ENCODE results near the gene IQCN.

IQCN gene

DNA sequence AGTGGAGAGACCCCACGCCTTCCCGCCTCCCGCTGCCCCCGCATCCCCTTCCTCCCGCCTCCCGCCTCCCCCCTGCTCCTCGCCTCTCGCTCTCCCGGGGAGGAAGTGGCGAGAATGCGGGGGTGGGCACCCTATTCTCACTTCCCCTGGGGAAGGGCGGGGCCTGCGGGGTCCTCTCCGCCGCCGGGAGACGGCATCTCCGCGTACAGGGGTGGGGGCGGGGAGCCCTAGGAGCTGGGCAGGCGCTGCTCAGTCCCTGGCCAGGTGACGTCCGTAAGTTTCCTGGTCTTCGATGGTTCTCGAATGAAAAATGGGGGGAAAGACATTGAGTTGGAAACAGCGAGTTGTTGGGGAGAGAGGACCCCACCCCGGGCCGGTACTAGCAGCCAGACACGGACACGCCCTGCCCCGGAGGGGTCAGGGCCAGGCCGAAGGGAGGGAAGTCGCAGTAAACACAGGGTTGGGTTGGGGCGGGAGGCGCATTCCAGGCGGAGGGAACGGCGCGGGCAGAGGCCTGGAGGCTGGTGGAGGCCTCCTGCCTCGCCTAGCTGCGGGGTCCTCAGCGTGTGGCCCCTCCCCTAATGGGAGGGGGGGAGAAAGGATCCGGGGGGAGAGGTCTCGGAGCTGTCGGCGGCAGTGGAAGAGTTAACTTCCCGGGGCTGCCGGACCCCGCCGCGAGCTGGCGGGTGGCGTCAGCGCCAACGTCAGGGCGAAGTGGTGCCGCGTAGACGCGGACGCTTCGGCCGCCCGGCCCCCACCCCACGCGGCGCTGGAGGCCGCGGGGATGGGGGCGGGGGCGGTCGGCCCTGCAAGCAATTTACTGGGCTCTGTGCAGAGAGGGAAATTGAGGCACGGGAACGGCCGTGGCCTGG, 17.6 kb upstream of the IQCN start:
- DNase-seq, result peak; percentile 92
- Histone ChIP-seq H3K4me2 (ENCODE audit: insufficient read depth, low read length) (peak overlapping the region; percentile 96), H3K36me3 (ENCODE audit: insufficient read depth, low read length) (no peaks in the 10 kb centered on the region), H3K4me3 (ENCODE audit: low read depth in 1 of 2, low read length in 2 of 2) (peak overlapping the region; percentile 42 to 77), H4K20me1 (ENCODE audit: insufficient read depth, low read length) (no peaks in the 10 kb centered on the region), H2AFZ (ENCODE audit: low read depth, low read length) (peak overlapping the region; percentile 80), H3K27ac (ENCODE audit: low read length) (peak overlapping the region; percentile 78), H3K4me1 (ENCODE audit: insufficient read depth, low read length) (peaks cover 43% of the 10 kb centered on the region), H3K79me2 (ENCODE audit: insufficient read depth, low read length) (no peaks in the 10 kb centered on the region), H3K27me3 (ENCODE audit: insufficient read depth, low read length, poor library complexity) (no peaks in the 10 kb centered on the region), H3K9ac (ENCODE audit: low read depth, low read length) (peak overlapping the region; percentile 78), H3K9me3 (ENCODE audit: insufficient read depth, low read length, severe bottlenecking) (no peaks in the 10 kb centered on the region)
- ATAC-seq (ENCODE audit: insufficient read depth, low read depth), result peak; percentile 55
- TF ChIP-seq EZH2 (IDR thresholded peaks at IDR 0.05; ENCODE audit: borderline replicate concordance, low read depth, low read length, severe bottlenecking), result no peak
- TF ChIP-seq, protein P1, sequence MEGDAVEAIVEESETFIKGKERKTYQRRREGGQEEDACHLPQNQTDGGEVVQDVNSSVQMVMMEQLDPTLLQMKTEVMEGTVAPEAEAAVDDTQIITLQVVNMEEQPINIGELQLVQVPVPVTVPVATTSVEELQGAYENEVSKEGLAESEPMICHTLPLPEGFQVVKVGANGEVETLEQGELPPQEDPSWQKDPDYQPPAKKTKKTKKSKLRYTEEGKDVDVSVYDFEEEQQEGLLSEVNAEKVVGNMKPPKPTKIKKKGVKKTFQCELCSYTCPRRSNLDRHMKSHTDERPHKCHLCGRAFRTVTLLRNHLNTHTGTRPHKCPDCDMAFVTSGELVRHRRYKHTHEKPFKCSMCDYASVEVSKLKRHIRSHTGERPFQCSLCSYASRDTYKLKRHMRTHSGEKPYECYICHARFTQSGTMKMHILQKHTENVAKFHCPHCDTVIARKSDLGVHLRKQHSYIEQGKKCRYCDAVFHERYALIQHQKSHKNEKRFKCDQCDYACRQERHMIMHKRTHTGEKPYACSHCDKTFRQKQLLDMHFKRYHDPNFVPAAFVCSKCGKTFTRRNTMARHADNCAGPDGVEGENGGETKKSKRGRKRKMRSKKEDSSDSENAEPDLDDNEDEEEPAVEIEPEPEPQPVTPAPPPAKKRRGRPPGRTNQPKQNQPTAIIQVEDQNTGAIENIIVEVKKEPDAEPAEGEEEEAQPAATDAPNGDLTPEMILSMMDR (IDR thresholded peaks at IDR 0.05; ENCODE audit: borderline replicate concordance, extremely low read depth, low read length, poor library complexity, severe bottlenecking), result no peak

DNA sequence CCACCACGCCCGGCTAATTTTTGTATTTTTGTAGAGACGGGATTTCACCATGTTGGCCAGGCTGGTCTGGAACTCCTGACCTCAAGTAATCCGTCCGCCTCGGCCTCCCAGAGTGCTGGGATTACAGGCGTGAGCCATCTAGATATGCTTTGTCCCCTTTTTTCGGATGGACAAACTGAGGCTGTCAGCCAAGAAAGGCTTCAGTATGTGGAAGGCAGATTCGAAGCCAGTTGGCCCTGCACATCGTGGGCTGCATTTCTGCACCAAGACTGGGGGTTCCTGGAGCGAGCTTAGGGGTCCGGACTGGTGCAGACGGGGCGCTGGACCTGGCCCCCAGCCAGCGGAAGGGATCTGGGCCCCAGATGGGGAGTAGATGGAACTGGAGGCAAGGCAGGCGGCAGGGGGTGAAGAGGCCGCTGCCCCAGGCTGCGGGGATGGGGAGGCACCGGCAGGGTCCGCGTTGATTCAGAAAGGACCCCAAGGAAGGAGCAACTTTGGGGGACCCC, 16.8 kb upstream of the IQCN start:
- Histone ChIP-seq H3K4me2 (ENCODE audit: insufficient read depth, low read length) (peak overlapping the region; percentile 96), H3K79me2 (ENCODE audit: insufficient read depth, low read length) (no peaks in the 10 kb centered on the region), H2AFZ (ENCODE audit: low read depth, low read length) (no peak overlapping the region), H3K4me1 (ENCODE audit: insufficient read depth, low read length) (peaks cover 43% of the 10 kb centered on the region), H3K27me3 (ENCODE audit: insufficient read depth, low read length, poor library complexity) (no peaks in the 10 kb centered on the region), H3K27ac (ENCODE audit: low read length) (peak overlapping the region; percentile 78), H4K20me1 (ENCODE audit: insufficient read depth, low read length) (no peaks in the 10 kb centered on the region), H3K9me3 (ENCODE audit: insufficient read depth, low read length, severe bottlenecking) (no peaks in the 10 kb centered on the region), H3K36me3 (ENCODE audit: insufficient read depth, low read length) (no peaks in the 10 kb centered on the region), H3K9ac (ENCODE audit: low read depth, low read length) (peak overlapping the region; percentile 78), H3K4me3 (ENCODE audit: low read depth in 1 of 2, low read length in 2 of 2) (peak overlapping the region in 1 of 2 experiments; percentile 77; a peak in 1 of 4 replicates)
- TF ChIP-seq EZH2 (IDR thresholded peaks at IDR 0.05; ENCODE audit: borderline replicate concordance, low read depth, low read length, severe bottlenecking), result no peak
- TF ChIP-seq, protein P1 (IDR thresholded peaks at IDR 0.05; ENCODE audit: borderline replicate concordance, extremely low read depth, low read length, poor library complexity, severe bottlenecking), result no peak
- ATAC-seq (ENCODE audit: insufficient read depth, low read depth) (no peak; the same call in 2 of the 3 replicates), DNase-seq (peak; percentile 39)

DNA sequence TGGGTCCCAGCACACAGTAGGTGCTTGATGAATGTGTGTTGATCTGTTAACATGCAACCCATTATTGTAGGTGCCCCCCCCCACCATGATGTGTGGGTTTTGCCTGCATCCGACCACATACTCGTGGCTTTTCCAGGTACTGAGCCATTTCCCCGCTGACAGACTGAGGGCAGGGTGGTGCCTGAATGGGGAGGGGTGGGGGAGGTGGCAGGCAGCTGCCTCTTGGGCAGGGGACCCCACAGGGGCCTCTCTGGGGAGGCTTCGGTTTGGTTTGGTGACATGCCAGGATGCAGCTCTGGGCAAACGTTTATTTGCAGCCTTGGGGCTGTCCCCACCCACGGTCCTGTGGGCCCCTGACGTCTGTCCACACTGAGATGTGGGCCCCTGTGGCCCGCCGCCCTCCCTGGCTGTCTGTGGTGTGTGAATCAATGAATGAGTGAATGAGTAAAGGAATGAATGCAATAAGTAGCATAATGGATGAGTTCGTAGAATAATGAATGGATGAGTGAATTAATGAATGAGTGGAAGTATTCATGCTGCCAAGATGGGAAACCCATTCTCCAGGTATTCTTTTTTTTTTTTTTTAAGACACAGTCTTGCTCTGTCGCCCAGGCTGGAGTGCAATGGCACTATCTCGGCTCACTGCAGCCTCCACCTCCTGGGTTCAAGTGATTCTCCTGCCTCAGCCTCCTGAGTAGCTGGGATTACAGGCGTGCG, 16.2 kb upstream of the IQCN start:
- peak overlapping the region; percentile 27 for H3K4me2 ChIP-seq (ENCODE audit: insufficient read depth, low read length)
- no peaks in the 10 kb centered on the region for H3K79me2 ChIP-seq (ENCODE audit: insufficient read depth, low read length)
- H3K27me3 ChIP-seq (ENCODE audit: insufficient read depth, low read length, poor library complexity), result no peaks in the 10 kb centered on the region
- TF ChIP-seq, protein P1 (IDR thresholded peaks at IDR 0.05; ENCODE audit: borderline replicate concordance, extremely low read depth, low read length, poor library complexity, severe bottlenecking), result no peak
- no peak for TF ChIP-seq EZH2 (IDR thresholded peaks at IDR 0.05; ENCODE audit: borderline replicate concordance, low read depth, low read length, severe bottlenecking)
- H3K9ac ChIP-seq (ENCODE audit: low read depth, low read length), result no peak overlapping the region; the same call in 1 of the 2 replicates
- peak; percentile 83 for ATAC-seq (ENCODE audit: insufficient read depth, low read depth)
- H3K36me3 ChIP-seq (ENCODE audit: insufficient read depth, low read length), result no peaks in the 10 kb centered on the region
- no peak overlapping the region for H3K4me3 ChIP-seq (ENCODE audit: low read depth in 1 of 2, low read length in 2 of 2)
- peaks cover 43% of the 10 kb centered on the region for H3K4me1 ChIP-seq (ENCODE audit: insufficient read depth, low read length)
- no peaks in the 10 kb centered on the region for H4K20me1 ChIP-seq (ENCODE audit: insufficient read depth, low read length)
- peak; percentile 97 for DNase-seq
- H2AFZ ChIP-seq (ENCODE audit: low read depth, low read length), result no peak overlapping the region
- H3K27ac ChIP-seq (ENCODE audit: low read length), result peak overlapping the region; percentile 69
- no peaks in the 10 kb centered on the region for H3K9me3 ChIP-seq (ENCODE audit: insufficient read depth, low read length, severe bottlenecking)

Measured in DND-41 (cell line).